Stimulated activated naive B cell treated with anti-CD40 and anti-IgM and Interleukin-4, amounts not matched to agents 10 μg/mL and 1 μg/mL and 100 μg/mL, for 72 hours (primary cell): ENCODE results near the gene DSG1.
"Not testable (repeated sequence)": the region's sequence is repeated elsewhere in the genome, so short reads cannot be mapped to it uniquely, and the experiment has no call there.

Source experiments
- ATAC-seq, 2 donors: fragments of 150-1000 bp; cut with Tn5 transposase; replicated peaks; 2 replicates each; pipeline ENCODE4 v1.10.0; 2021; ENCODE audit warnings: moderate library complexity in 1 of 2
- DNase-seq: peaks from one replicate; pipeline ENCODE4 v3.0.0; 2021
- H3K27ac Mint-ChIP-seq: one replicate; pipeline ENCODE4 v1.8.0; 2022; ENCODE audit warnings: mild to moderate bottlenecking, mixed read lengths
- H3K27me3 Mint-ChIP-seq, 2 donors: one replicate each; pipeline ENCODE4 v1.8.0; 2022; ENCODE audit warnings: mixed read lengths in 2 of 2
- H3K36me3 Mint-ChIP-seq, 2 donors: one replicate each; pipeline ENCODE4 v1.8.0; 2022; ENCODE audit warnings: mixed read lengths in 2 of 2, mild to moderate bottlenecking in 1 of 2
- H3K4me1 Mint-ChIP-seq, 2 donors: one replicate each; pipeline ENCODE4 v1.8.0; 2022; ENCODE audit warnings: mixed read lengths in 2 of 2, mild to moderate bottlenecking in 1 of 2
- H3K4me3 Mint-ChIP-seq, 2 donors: one replicate each; pipeline ENCODE4 v1.8.0; 2022; ENCODE audit warnings: mild to moderate bottlenecking in 2 of 2, mixed read lengths in 2 of 2, moderate library complexity in 1 of 2
- H3K9me3 Mint-ChIP-seq, 2 donors: one replicate each; pipeline ENCODE4 v1.8.0; 2022; ENCODE audit warnings: mixed read lengths in 2 of 2, mild to moderate bottlenecking in 1 of 2

Gene DSG1

GRCh38 chr18:31317860-31318259 lies at the start of gene DSG1:
Gene DSG1, plus strand, starts transcription at chr18:31318160. Its CDS starts 141 bp downstream, at chr18:31318301.
- DNase-seq = no peak
- no peak for ATAC-seq
- Mint-ChIP-seq H3K27me3 (no peaks in the 10 kb centered on the region), H3K4me1 (no peaks in the 10 kb centered on the region), H3K27ac (no peak within 1 kb of the TSS), H3K4me3 (no peak within 1 kb of the TSS), H3K36me3 (no peaks in the 10 kb centered on the region), H3K9me3 (no peaks in the 10 kb centered on the region)

DNA sequence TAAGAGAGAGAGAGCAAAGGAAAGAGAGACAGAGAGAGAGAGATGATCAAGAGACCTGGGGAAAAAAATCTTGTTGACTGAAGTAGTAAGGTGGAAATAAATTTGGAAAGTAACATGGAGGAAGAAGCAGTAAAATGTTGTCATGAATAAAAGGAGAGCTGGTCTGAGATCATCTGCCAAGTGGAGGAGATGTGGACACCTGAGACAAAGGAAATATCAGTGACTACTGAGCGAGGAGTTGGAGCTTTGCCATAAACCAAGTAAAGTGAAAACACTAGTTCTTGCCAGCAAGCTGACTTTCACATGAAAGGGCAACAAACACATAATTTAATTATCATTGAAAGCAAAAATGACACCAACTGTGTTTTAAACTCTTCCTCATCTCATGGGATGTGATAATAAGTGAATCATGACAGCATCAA lies 49.0 kb upstream of the DSG1 start:
- Mint-ChIP-seq H3K27me3 (no peaks in the 10 kb centered on the region), H3K4me1 (no peaks in the 10 kb centered on the region), H3K9me3 (no peaks in the 10 kb centered on the region), H3K4me3 (no peak overlapping the region), H3K27ac (no peak overlapping the region), H3K36me3 (no peaks in the 10 kb centered on the region)
- DNase-seq = no peak
- ATAC-seq = no peak

DNA sequence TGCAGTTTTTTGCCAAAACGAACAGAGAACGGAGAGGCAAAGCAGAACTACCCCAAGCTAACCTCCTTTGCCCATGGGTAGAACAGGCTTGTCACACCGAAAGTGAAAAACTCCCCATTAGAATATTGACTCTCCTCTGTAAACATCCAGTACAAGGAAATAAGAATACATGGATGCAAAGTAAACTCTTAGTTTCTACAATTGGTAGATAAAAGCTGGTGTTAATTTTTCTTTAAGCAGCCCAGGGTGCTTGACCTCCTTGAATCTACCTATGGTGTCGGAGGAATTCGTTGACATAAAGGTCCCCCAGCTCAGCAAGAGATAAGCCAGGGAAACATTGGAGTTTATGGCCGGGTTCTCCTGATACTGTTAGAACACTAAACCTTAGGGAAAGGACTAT lies 48.4 kb upstream of the DSG1 start:
- DNase-seq (no peak), ATAC-seq (no peak)
- Mint-ChIP-seq H3K27ac (no peak overlapping the region), H3K9me3 (no peaks in the 10 kb centered on the region), H3K36me3 (no peaks in the 10 kb centered on the region), H3K4me3 (no peak overlapping the region), H3K4me1 (no peaks in the 10 kb centered on the region), H3K27me3 (no peaks in the 10 kb centered on the region)

DNA sequence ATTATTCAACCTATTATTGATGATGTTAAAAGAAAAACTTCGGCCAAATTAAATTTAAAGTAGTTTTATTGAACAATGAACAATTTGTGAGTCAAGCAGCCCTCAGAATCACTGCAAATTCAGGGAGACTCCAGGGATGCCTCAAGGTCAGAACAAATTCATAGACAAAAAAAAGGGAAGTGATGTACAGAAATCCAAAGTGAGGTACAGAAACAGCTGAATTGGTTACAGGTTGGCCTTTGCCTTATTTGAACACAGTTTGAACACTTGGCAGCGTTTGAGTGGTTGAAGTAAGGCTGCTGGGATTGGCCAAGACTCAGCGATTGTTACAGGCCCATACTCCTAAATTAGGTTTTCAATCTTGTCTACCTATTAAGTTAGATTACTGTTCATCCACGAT lies 47.4 kb upstream of the DSG1 start:
- H3K4me3 Mint-ChIP-seq = no peak overlapping the region
- H3K4me1 Mint-ChIP-seq = no peaks in the 10 kb centered on the region
- no peaks in the 10 kb centered on the region for H3K36me3 Mint-ChIP-seq

DNA sequence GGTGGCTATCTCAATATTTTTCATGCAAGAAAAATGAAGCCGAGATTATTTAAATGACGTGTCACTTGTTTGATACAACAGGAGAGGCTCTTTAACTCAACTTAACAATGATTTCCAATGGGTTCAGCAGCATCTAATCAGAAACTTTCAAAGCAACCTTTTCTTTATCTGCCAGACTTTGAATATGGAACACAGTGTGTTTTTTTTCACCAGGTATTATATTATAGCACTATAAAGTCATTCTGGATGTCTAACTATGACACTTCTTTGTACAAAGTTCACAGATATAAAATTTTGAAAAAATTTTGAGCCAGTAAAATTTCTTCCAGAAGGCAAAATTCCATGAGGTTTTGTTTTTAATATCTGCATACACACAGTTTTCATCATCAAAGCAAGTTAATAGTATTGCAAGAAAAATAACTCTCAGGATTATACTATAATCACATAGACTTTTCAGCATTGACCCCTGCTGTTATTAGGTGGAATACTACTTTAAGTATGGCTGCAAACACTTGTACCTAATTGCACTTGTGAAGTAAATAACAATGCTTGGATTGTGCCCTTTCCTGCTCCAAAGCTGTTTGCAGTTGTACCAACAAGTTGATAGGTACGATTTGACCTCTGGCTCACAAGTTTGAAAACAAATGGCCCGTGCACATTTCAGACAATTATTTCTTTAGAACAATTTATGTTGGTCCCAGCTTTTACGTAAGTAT lies 44.0 kb upstream of the DSG1 start:
- no peaks in the 10 kb centered on the region for H3K36me3 Mint-ChIP-seq
- H3K4me1 Mint-ChIP-seq = no peaks in the 10 kb centered on the region
- no peak for ATAC-seq
- no peak for DNase-seq
- H3K9me3 Mint-ChIP-seq = no peaks in the 10 kb centered on the region
- no peaks in the 10 kb centered on the region for H3K27me3 Mint-ChIP-seq
- no peak overlapping the region for H3K4me3 Mint-ChIP-seq
- no peak overlapping the region for H3K27ac Mint-ChIP-seq

More for the DNA sequence above, 47.4 kb upstream of the DSG1 start:
- no peak for ATAC-seq
- Mint-ChIP-seq H3K9me3 (no peaks in the 10 kb centered on the region), H3K27me3 (no peaks in the 10 kb centered on the region), H3K27ac (no peak overlapping the region)
- no peak for DNase-seq

GRCh38 chr18:31274931-31275330 lies 43.0 kb upstream of the DSG1 start:
- Mint-ChIP-seq H3K9me3 (no peaks in the 10 kb centered on the region), H3K36me3 (no peaks in the 10 kb centered on the region), H3K4me1 (no peaks in the 10 kb centered on the region), H3K27me3 (no peaks in the 10 kb centered on the region), H3K4me3 (no peak overlapping the region), H3K27ac (no peak overlapping the region)
- ATAC-seq (no peak), DNase-seq (no peak)

- Mint-ChIP-seq H3K36me3 (no peaks in the 10 kb centered on the region), H3K27me3 (no peaks in the 10 kb centered on the region), H3K4me1 (no peaks in the 10 kb centered on the region), H3K4me3 (no peak overlapping the region), H3K27ac (no peak overlapping the region), H3K9me3 (no peaks in the 10 kb centered on the region)
- no peak for ATAC-seq
- DNase-seq = no peak
Measured at GRCh38 chr18:31275722-31276463, 42.1 kb upstream of the DSG1 start.

DNA sequence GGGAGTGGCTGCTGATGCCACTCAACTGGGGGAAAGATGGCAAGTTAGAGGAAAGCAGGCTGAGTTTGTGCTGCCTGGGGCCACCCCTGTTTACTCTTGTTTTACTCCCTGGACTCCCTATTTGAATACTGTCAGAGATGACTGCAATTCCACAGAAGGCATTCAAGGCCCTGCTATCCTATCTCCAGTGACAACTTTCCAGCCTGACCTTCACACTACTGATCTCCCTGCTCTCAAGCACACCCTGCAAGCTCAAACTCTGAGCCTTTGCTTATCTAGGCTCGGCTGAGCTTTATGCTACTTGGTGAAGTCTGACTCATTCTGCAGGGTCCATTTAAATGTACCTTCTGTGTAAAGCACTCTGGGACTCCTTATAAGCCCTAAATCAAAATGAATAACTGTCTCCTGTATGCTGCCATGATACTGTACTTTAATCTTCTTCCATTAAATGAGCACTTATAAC lies 39.3 kb upstream of the DSG1 start:
- ATAC-seq = no peak

GRCh38 chr18:31280502-31280901 lies 37.5 kb upstream of the DSG1 start:
- Mint-ChIP-seq H3K9me3 (peaks cover 0 to 2% of the 10 kb centered on the region in 2 donors), H3K27ac (no peak overlapping the region), H3K36me3 (no peaks in the 10 kb centered on the region), H3K27me3 (no peaks in the 10 kb centered on the region), H3K4me3 (no peak overlapping the region), H3K4me1 (no peaks in the 10 kb centered on the region)
- ATAC-seq (no peak), DNase-seq (no peak)

More for the DNA sequence above, 39.3 kb upstream of the DSG1 start:
- DNase-seq = no peak
- no peak overlapping the region for H3K4me3 Mint-ChIP-seq
- no peak overlapping the region for H3K27ac Mint-ChIP-seq
- H3K36me3 Mint-ChIP-seq = no peaks in the 10 kb centered on the region
- no peaks in the 10 kb centered on the region for H3K9me3 Mint-ChIP-seq
- no peaks in the 10 kb centered on the region for H3K4me1 Mint-ChIP-seq
- H3K27me3 Mint-ChIP-seq = no peaks in the 10 kb centered on the region

DNA sequence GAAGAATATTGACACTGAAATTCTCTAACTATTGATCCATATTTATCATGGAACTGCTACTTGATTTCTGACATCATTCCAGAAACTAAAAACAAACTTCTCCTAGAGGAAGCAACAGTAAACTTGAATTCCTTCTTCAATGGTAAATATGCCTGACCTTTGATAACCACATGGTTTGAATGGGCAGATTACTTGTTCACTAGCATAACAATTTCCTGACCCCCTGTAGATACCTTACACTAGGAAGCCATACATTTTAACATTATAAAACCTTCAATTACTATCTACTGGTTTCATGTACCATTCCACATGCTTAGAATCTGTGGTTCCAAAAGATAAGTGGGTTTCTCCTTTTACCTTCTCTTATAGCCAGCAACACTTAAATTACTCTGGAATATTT lies 36.5 kb upstream of the DSG1 start:
- DNase-seq (no peak), ATAC-seq (no peak)
- H3K4me1 Mint-ChIP-seq = no peaks in the 10 kb centered on the region
- H3K27ac Mint-ChIP-seq = no peak overlapping the region
- no peaks in the 10 kb centered on the region for H3K27me3 Mint-ChIP-seq
- H3K36me3 Mint-ChIP-seq = no peaks in the 10 kb centered on the region
- H3K9me3 Mint-ChIP-seq = peaks cover 4 to 5% of the 10 kb centered on the region in 2 donors
- H3K4me3 Mint-ChIP-seq = no peak overlapping the region

DNA sequence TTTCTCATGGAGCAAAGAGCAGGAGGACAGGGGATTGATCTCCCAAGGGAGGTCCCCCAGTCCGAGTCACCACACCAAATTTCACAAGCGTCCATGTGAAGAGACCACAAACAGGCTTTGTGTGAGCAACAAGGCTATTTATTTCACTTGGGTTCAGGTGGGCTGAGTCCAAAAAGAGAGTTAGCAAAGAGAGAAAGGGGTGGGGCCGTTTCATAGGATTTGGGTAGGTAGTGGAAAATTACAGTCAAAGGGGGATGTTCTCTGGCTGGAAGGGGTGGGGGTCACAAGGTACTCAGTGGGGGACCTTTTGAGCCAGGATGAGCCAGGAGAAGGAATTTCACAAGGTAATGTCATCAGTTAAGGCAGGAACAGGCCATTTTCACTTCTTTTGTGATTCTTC lies 28.5 kb upstream of the DSG1 start:
- not testable (repeated sequence) for H3K27ac Mint-ChIP-seq, H3K36me3 Mint-ChIP-seq, ATAC-seq, H3K4me3 Mint-ChIP-seq, DNase-seq, H3K4me1 Mint-ChIP-seq, H3K27me3 Mint-ChIP-seq
- peaks cover 15 to 20% of the 10 kb centered on the region in 2 donors for H3K9me3 Mint-ChIP-seq

- ATAC-seq (no peak), DNase-seq (no peak)
- Mint-ChIP-seq H3K9me3 (peaks cover 10 to 16% of the 10 kb centered on the region in 2 donors), H3K27ac (no peak overlapping the region), H3K36me3 (no peaks in the 10 kb centered on the region), H3K4me1 (no peaks in the 10 kb centered on the region), H3K4me3 (no peak overlapping the region), H3K27me3 (no peaks in the 10 kb centered on the region)
Measured at GRCh38 chr18:31291688-31292087, 26.3 kb upstream of the DSG1 start.

DNA sequence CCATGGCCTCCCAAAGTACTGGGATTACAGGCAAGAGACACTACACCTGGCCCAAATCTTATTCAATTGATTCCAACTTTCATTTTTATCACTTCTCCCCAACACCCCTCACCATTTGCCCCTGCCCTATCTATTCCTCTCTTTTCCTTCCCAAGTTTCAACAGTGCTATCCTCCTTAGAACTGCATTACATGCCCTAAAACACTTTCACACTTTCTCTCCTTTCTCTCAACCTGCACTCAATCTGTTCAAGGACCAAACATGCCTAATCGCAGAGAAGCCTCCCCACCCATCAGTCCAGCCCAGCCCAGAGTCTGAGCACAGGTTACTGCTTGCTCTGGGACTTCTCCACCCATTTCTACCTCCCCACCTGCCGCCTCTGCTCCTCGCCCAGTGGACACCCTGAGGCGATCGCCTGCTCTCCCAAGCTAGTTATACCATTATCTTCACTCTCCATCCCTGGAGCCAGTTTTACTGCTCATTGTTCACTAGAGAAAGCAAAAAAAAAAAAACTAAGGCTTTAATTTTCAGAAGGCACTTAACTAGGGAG lies 23.7 kb upstream of the DSG1 start:
- H3K27ac Mint-ChIP-seq = no peak overlapping the region
- no peak for ATAC-seq

GRCh38 chr18:31297248-31297647 lies 20.7 kb upstream of the DSG1 start:
- DNase-seq (no peak), ATAC-seq (no peak)
- Mint-ChIP-seq H3K36me3 (no peaks in the 10 kb centered on the region), H3K4me1 (no peaks in the 10 kb centered on the region), H3K27me3 (no peaks in the 10 kb centered on the region), H3K27ac (no peak overlapping the region), H3K4me3 (no peak overlapping the region), H3K9me3 (peaks cover 2 to 4% of the 10 kb centered on the region in 2 donors)

More for the DNA sequence above, 23.7 kb upstream of the DSG1 start:
- peaks cover 9 to 12% of the 10 kb centered on the region in 2 donors for H3K9me3 Mint-ChIP-seq
- DNase-seq = no peak
- no peaks in the 10 kb centered on the region for H3K27me3 Mint-ChIP-seq
- H3K4me1 Mint-ChIP-seq = no peaks in the 10 kb centered on the region
- no peaks in the 10 kb centered on the region for H3K36me3 Mint-ChIP-seq
- H3K4me3 Mint-ChIP-seq = no peak overlapping the region

GRCh38 chr18:31301201-31301655 lies 16.7 kb upstream of the DSG1 start:
- no peak overlapping the region for H3K27ac Mint-ChIP-seq
- no peaks in the 10 kb centered on the region for H3K4me1 Mint-ChIP-seq
- DNase-seq (no peak), ATAC-seq (no peak)
- no peaks in the 10 kb centered on the region for H3K27me3 Mint-ChIP-seq
- H3K36me3 Mint-ChIP-seq = no peaks in the 10 kb centered on the region
- H3K9me3 Mint-ChIP-seq = no peaks in the 10 kb centered on the region
- no peak overlapping the region for H3K4me3 Mint-ChIP-seq
